Upper lobe of right lung (tissue), 1 donor: ENCODE results near the gene ROGDI. TPM values are rescaled to one million over a fixed set of nuclear protein-coding genes. Genes with fewer than 3 reads are reported as not detected.
A peak's percentile ranks its signal among the peaks of the same experiment; 100 is the strongest.

ENCODE experiments used
- ATAC-seq: fragments of 200-7000 bp; cut with Tn5 transposase; one replicate; pipeline ENCODE4 v1.9.1; 2020; ENCODE audit warnings: mild to moderate bottlenecking, moderate library complexity
- DNase-seq: peaks from one replicate; pipeline ENCODE4 v3.0.0-alpha.2; 2020
- H3K27ac ChIP-seq: fragments of 200-600 bp; one replicate; pipeline ENCODE4 v1.8.0; 2022
- H3K27me3 ChIP-seq: fragments of 200-600 bp; one replicate; pipeline ENCODE4 v1.8.0; 2022; ENCODE audit warnings: mild to moderate bottlenecking
- H3K36me3 ChIP-seq: fragments of 200-600 bp; one replicate; pipeline ENCODE4 v1.8.0; 2022
- H3K4me1 ChIP-seq: fragments of 200-600 bp; one replicate; pipeline ENCODE4 v1.8.0; 2022
- H3K4me3 ChIP-seq: fragments of 200-600 bp; one replicate; pipeline ENCODE4 v1.8.0; 2022; ENCODE audit warnings: mild to moderate bottlenecking
- H3K9me3 ChIP-seq: fragments of 200-600 bp; one replicate; pipeline ENCODE4 v1.8.0; 2022
- CTCF ChIP-seq: fragments of 200-600 bp; IDR thresholded peaks from one replicate; pipeline ENCODE4 v1.8.0; 2022; ENCODE audit warnings: antibody characterized with exemption
- intact Hi-C: fragments of 100-400 bp; cut with DNase I; formaldehyde crosslinking; loops from one replicate; pipeline ENCODE4 v1.11.0; 2022
- total RNA-seq: library from RNA; stranded (reverse); fragmentation: NEBNext Ultra II Directional; extraction: Animal tissue kit (Norgen Biotek cat#: 25700); gene quantifications from one replicate; pipeline ENCODE4 v1.2.1, GENCODE V29; 2021
- donor health status: DM: no; HTN: yes; CAD: no; lungs with severe emphysema.

ROGDI gene
- total RNA-seq, 1 donor from 2014 or later: 21.8 TPM

GRCh38 chr16:4846503-4846900, 44.1 kb upstream of the ROGDI start:
- intact Hi-C loops: no loop called here
- Histone ChIP-seq H3K9me3 (no peaks in the 10 kb centered on the region), H3K36me3 (peaks cover 44% of the 10 kb centered on the region), H3K4me3 (peak overlapping the region; percentile 79), H3K27me3 (no peaks in the 10 kb centered on the region), H3K4me1 (peaks cover 44% of the 10 kb centered on the region), H3K27ac (peak overlapping the region; percentile 95)
- ATAC-seq (peak; percentile 45), DNase-seq (peak; percentile 81)
- no peak for TF ChIP-seq CTCF

- no peaks in the 10 kb centered on the region for H3K27me3 ChIP-seq
- H3K36me3 ChIP-seq: peaks cover 99% of the 10 kb centered on the region
- H3K27ac ChIP-seq: no peak overlapping the region
- H3K4me1 ChIP-seq: peaks cover 11% of the 10 kb centered on the region
- H3K9me3 ChIP-seq: no peaks in the 10 kb centered on the region
- ATAC-seq: no peak
- no peak for TF ChIP-seq CTCF
- no peak overlapping the region for H3K4me3 ChIP-seq
- DNase-seq: no peak
- intact Hi-C loops: no loop called here
Observed at GRCh38 chr16:4840984-4841383, 38.6 kb upstream of the ROGDI start.

- ATAC-seq (no peak), DNase-seq (no peak)
- no peaks in the 10 kb centered on the region for H3K9me3 ChIP-seq
- H3K27ac ChIP-seq: no peak overlapping the region
- H3K27me3 ChIP-seq: no peaks in the 10 kb centered on the region
- peaks cover under 1% of the 10 kb centered on the region for H3K4me1 ChIP-seq
- intact Hi-C loops: no loop called here
- TF ChIP-seq CTCF: no peak
- no peak overlapping the region for H3K4me3 ChIP-seq
- peaks cover 100% of the 10 kb centered on the region for H3K36me3 ChIP-seq
Observed at GRCh38 chr16:4839942-4840341, 37.5 kb upstream of the ROGDI start.

- H3K27ac ChIP-seq: no peak overlapping the region
- peaks cover 95% of the 10 kb centered on the region for H3K36me3 ChIP-seq
- no peaks in the 10 kb centered on the region for H3K27me3 ChIP-seq
- no peak overlapping the region for H3K4me3 ChIP-seq
- DNase-seq (peak; percentile 9), ATAC-seq (no peak)
- no peaks in the 10 kb centered on the region for H3K9me3 ChIP-seq
- intact Hi-C loops: no loop called here
- no peak for TF ChIP-seq CTCF
- no peaks in the 10 kb centered on the region for H3K4me1 ChIP-seq
Observed at GRCh38 chr16:4837733-4838501, 35.5 kb upstream of the ROGDI start.

GRCh38 chr16:4836727-4837126, 34.3 kb upstream of the ROGDI start:
- no peak for TF ChIP-seq CTCF
- no peaks in the 10 kb centered on the region for H3K27me3 ChIP-seq
- no peak overlapping the region for H3K4me3 ChIP-seq
- no peaks in the 10 kb centered on the region for H3K4me1 ChIP-seq
- DNase-seq (no peak), ATAC-seq (no peak)
- H3K36me3 ChIP-seq: peaks cover 95% of the 10 kb centered on the region
- no peaks in the 10 kb centered on the region for H3K9me3 ChIP-seq
- intact Hi-C loops: no loop called here
- H3K27ac ChIP-seq: no peak overlapping the region
